ENCODE data around the gene PCBP3.

PCBP3 gene

DNA sequence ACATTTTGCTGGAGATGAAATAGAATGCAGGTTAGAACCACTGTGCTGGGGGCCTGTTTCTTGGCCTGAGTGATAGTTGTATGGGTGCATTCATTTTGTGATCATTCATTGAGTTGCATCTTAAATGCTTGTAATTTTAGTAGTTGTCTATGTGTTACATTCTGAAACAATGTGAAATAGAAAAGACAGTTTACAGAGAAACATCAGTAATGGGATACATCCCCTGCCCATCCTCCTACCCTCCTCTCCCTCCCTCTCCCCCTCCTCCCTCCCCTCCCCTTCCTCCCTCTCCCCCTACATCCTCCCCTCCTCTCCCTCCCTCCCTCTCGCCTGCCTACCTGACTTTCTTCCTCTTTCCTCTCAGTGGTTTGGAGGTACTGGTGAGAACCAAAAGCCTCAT lies 283.5 kb downstream of the PCBP3 start:
- DNase-seq (no peak), ATAC-seq (ENCODE audit: insufficient read depth, low read depth) (no peak)
- TF ChIP-seq, protein P1, sequence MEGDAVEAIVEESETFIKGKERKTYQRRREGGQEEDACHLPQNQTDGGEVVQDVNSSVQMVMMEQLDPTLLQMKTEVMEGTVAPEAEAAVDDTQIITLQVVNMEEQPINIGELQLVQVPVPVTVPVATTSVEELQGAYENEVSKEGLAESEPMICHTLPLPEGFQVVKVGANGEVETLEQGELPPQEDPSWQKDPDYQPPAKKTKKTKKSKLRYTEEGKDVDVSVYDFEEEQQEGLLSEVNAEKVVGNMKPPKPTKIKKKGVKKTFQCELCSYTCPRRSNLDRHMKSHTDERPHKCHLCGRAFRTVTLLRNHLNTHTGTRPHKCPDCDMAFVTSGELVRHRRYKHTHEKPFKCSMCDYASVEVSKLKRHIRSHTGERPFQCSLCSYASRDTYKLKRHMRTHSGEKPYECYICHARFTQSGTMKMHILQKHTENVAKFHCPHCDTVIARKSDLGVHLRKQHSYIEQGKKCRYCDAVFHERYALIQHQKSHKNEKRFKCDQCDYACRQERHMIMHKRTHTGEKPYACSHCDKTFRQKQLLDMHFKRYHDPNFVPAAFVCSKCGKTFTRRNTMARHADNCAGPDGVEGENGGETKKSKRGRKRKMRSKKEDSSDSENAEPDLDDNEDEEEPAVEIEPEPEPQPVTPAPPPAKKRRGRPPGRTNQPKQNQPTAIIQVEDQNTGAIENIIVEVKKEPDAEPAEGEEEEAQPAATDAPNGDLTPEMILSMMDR (IDR thresholded peaks at IDR 0.05; ENCODE audit: borderline replicate concordance, extremely low read depth, low read length, poor library complexity, severe bottlenecking): no peak
- no peak for TF ChIP-seq EZH2 (IDR thresholded peaks at IDR 0.05; ENCODE audit: borderline replicate concordance, low read depth, low read length, severe bottlenecking)
- no peaks in the 10 kb centered on the region for H3K27me3 ChIP-seq (ENCODE audit: insufficient read depth, low read length, poor library complexity)
- no peaks in the 10 kb centered on the region for H3K79me2 ChIP-seq (ENCODE audit: insufficient read depth, low read length)
- H3K4me3 ChIP-seq (ENCODE audit: low read depth in 1 of 2, low read length in 2 of 2): no peak overlapping the region
- no peak overlapping the region for H3K4me2 ChIP-seq (ENCODE audit: insufficient read depth, low read length)
- H3K4me1 ChIP-seq (ENCODE audit: insufficient read depth, low read length): no peaks in the 10 kb centered on the region
- peaks cover 14% of the 10 kb centered on the region for H3K9me3 ChIP-seq (ENCODE audit: insufficient read depth, low read length, severe bottlenecking)
- no peaks in the 10 kb centered on the region for H4K20me1 ChIP-seq (ENCODE audit: insufficient read depth, low read length)
- H3K9ac ChIP-seq (ENCODE audit: low read depth, low read length): no peak overlapping the region
- no peaks in the 10 kb centered on the region for H3K36me3 ChIP-seq (ENCODE audit: insufficient read depth, low read length)
- no peak overlapping the region for H2AFZ ChIP-seq (ENCODE audit: low read depth, low read length)
- H3K27ac ChIP-seq (ENCODE audit: low read length): no peak overlapping the region

DNA sequence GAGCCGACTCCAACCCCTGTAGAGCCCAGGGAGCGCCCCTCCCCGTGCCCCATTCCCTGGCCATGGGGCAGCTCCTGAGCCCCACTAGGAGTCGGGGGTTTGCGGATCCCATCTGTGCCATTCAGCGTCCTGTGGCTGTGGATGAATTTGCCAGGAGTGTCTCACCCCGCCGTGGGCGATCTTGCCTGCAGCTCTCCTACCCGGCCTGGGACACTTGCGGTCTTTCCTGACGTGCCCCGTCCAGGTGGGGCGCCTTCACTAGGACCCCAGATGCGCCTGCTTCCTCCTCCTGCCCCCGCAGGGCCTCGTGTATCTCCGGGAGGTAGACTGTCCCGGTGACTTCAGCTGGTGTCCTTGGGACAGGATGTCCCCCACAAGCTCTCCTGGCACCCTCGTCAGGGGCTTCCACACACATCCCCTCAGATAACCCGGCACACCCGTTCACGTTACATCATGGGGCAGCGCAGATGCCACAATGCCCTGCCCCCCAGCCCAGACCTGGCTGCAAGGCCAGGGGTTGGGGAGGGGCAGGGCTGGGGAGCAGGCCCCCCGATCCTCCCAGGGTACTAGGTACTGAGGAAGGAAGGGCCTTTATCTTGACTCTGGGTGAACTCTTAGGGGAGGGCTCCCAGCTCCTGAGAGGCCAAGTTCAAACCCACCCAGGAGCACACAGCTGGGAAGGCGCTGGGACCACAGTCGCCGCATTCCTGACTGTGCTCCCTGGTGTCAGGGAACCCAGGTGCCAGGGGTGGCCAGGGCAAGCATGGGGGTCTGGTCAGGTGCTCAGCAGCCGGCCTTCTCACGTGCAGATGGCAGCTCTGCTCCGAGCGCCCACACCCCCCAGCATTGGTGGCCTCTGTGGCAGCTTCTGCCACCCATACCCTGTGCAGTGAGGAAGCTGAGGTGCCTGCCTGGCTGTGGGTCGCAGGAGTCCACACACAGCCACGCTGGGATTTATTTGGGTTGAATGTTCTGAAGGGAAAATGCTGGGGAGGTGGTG lies 284.6 kb downstream of the PCBP3 start:
- H3K36me3 ChIP-seq (ENCODE audit: insufficient read depth, low read length): no peaks in the 10 kb centered on the region
- H2AFZ ChIP-seq (ENCODE audit: low read depth, low read length): no peak overlapping the region
- H3K4me2 ChIP-seq (ENCODE audit: insufficient read depth, low read length): no peak overlapping the region
- TF ChIP-seq, protein P1 (IDR thresholded peaks at IDR 0.05; ENCODE audit: borderline replicate concordance, extremely low read depth, low read length, poor library complexity, severe bottlenecking): no peak
- no peak for TF ChIP-seq EZH2 (IDR thresholded peaks at IDR 0.05; ENCODE audit: borderline replicate concordance, low read depth, low read length, severe bottlenecking)
- no peaks in the 10 kb centered on the region for H3K27me3 ChIP-seq (ENCODE audit: insufficient read depth, low read length, poor library complexity)
- no peak overlapping the region for H3K9ac ChIP-seq (ENCODE audit: low read depth, low read length)
- no peaks in the 10 kb centered on the region for H4K20me1 ChIP-seq (ENCODE audit: insufficient read depth, low read length)
- no peak overlapping the region for H3K4me3 ChIP-seq (ENCODE audit: low read depth in 1 of 2, low read length in 2 of 2)
- peaks cover 8% of the 10 kb centered on the region for H3K9me3 ChIP-seq (ENCODE audit: insufficient read depth, low read length, severe bottlenecking)
- no peaks in the 10 kb centered on the region for H3K4me1 ChIP-seq (ENCODE audit: insufficient read depth, low read length)
- H3K79me2 ChIP-seq (ENCODE audit: insufficient read depth, low read length): no peaks in the 10 kb centered on the region
- no peak overlapping the region for H3K27ac ChIP-seq (ENCODE audit: low read length)
- DNase-seq (no peak), ATAC-seq (ENCODE audit: insufficient read depth, low read depth) (no peak)

DNA sequence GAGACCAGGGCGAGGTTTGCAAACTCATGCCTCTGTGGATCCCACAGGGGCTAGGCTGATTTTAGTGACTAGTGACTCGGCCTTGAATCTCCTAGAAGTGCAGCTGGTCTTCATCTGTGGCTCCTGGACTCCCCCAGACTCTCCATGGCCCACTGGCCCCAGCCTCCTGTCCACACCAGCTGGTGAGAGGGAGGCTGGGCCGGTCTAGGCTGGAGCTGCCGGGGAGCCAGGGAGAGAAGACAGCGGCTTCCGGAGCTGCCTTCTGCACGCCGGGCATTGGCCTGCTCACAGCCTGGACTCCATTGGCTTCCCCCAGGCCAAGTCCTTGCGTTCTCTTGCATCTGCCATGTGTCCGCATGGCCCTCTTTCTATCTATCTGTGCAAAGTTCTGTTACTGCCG lies 285.9 kb downstream of the PCBP3 start:
- H2AFZ ChIP-seq (ENCODE audit: low read depth, low read length): no peak overlapping the region
- H3K4me3 ChIP-seq (ENCODE audit: low read depth in 1 of 2, low read length in 2 of 2): no peak overlapping the region
- H4K20me1 ChIP-seq (ENCODE audit: insufficient read depth, low read length): no peaks in the 10 kb centered on the region
- DNase-seq (no peak), ATAC-seq (ENCODE audit: insufficient read depth, low read depth) (no peak)
- no peak overlapping the region for H3K9ac ChIP-seq (ENCODE audit: low read depth, low read length)
- no peaks in the 10 kb centered on the region for H3K4me1 ChIP-seq (ENCODE audit: insufficient read depth, low read length)
- TF ChIP-seq EZH2 (IDR thresholded peaks at IDR 0.05; ENCODE audit: borderline replicate concordance, low read depth, low read length, severe bottlenecking): no peak
- TF ChIP-seq, protein P1 (IDR thresholded peaks at IDR 0.05; ENCODE audit: borderline replicate concordance, extremely low read depth, low read length, poor library complexity, severe bottlenecking): no peak
- no peak overlapping the region for H3K27ac ChIP-seq (ENCODE audit: low read length)
- no peaks in the 10 kb centered on the region for H3K36me3 ChIP-seq (ENCODE audit: insufficient read depth, low read length)
- no peaks in the 10 kb centered on the region for H3K27me3 ChIP-seq (ENCODE audit: insufficient read depth, low read length, poor library complexity)
- H3K79me2 ChIP-seq (ENCODE audit: insufficient read depth, low read length): no peaks in the 10 kb centered on the region
- peaks cover 1% of the 10 kb centered on the region for H3K9me3 ChIP-seq (ENCODE audit: insufficient read depth, low read length, severe bottlenecking)
- no peak overlapping the region for H3K4me2 ChIP-seq (ENCODE audit: insufficient read depth, low read length)
